Caco-2 (cell line): ENCODE data around the gene IGFBP6. TPM values are rescaled to one million over a fixed set of nuclear protein-coding genes. Genes with fewer than 3 reads are reported as not detected.

Experiments used
- BruUV-seq: library from RNA; stranded (reverse); fragments of 400-500 nt; replicated peaks from 2 replicates; lab custom pipeline; 2021; lab: Mats Ljungman, UMichigan
- CTCF ChIA-PET: fragments of 300-600 bp; sonication (Branson Sonifier 250); formaldehyde crosslinking; loops from one replicate; lab custom pipeline; 2022; ENCODE audit warnings: antibody characterized with exemption; lab: Charles Lee
- POLR2A ChIA-PET: fragments of 300-600 bp; sonication (Branson Sonifier 250); formaldehyde crosslinking; loops from one replicate; lab custom pipeline; 2022; ENCODE audit warnings: antibody characterized with exemption; lab: Charles Lee
- DNase-seq, 2 experiments: peaks; one replicate each; pipeline versions ENCODE4 v3.0.0 to v3.0.0-alpha.2; 2020 to 2022
- H3K27me3 ChIP-seq: replicated peaks from 2 replicates; pipeline ENCODE4 v1.6.0; 2011; ENCODE audit warnings: low read length; ENCODE audit not compliant: control insufficient read depth, insufficient read depth
- H3K36me3 ChIP-seq: 2 replicates; pipeline ENCODE4 v1.5.1; 2011; ENCODE audit warnings: low read length; ENCODE audit not compliant: control insufficient read depth, insufficient read depth
- H3K4me1 ChIP-seq: fragments of 250-450 bp; sonication (Bioruptor Pico); 2 replicates; pipeline ENCODE4 v1.5.1; 2020; ENCODE audit warnings: mild to moderate bottlenecking
- H3K4me3 ChIP-seq: 2 replicates; pipeline ENCODE4 v1.5.1; 2011; ENCODE audit warnings: low read depth, mild to moderate bottlenecking, control low read depth, low read length
- H3K9me3 ChIP-seq: fragments of 250-450 bp; sonication (Bioruptor Pico); 2 replicates; pipeline ENCODE4 v1.5.1; 2020; ENCODE audit warnings: mild to moderate bottlenecking, moderate library complexity
- H3K27ac Mint-ChIP-seq: one replicate; pipeline ENCODE4 v1.8.0; 2022; ENCODE audit warnings: mixed read lengths; ENCODE audit not compliant: unreplicated experiment
- H3K27me3 Mint-ChIP-seq: one replicate; pipeline ENCODE4 v1.8.0; 2022; ENCODE audit warnings: mixed read lengths; ENCODE audit not compliant: insufficient read depth, unreplicated experiment
- H3K36me3 Mint-ChIP-seq: one replicate; pipeline ENCODE4 v1.8.0; 2022; ENCODE audit warnings: mild to moderate bottlenecking, mixed read lengths; ENCODE audit not compliant: insufficient read depth, unreplicated experiment
- H3K4me1 Mint-ChIP-seq: one replicate; pipeline ENCODE4 v1.8.0; 2022; ENCODE audit warnings: low read depth, mixed read lengths; ENCODE audit not compliant: unreplicated experiment
- H3K4me3 Mint-ChIP-seq: one replicate; pipeline ENCODE4 v1.8.0; 2022; ENCODE audit warnings: mild to moderate bottlenecking, moderate library complexity, mixed read lengths; ENCODE audit not compliant: unreplicated experiment
- H3K9me3 Mint-ChIP-seq: one replicate; pipeline ENCODE4 v1.8.0; 2022; ENCODE audit warnings: mixed read lengths; ENCODE audit not compliant: unreplicated experiment
- CTCF ChIP-seq, 2 experiments: fragments of 200-600 bp in 1 of 2; IDR thresholded peaks; 1 replicate in 1 of 2; 2 replicates in 1 of 2; pipeline versions ENCODE4 v1.5.1 to v1.8.0; 2011 to 2022; ENCODE audit warnings: antibody characterized with exemption in 1 of 2, control low read depth in 1 of 2, inconsistent platforms in 1 of 2, low read depth in 1 of 2, low read length in 1 of 2, mild to moderate bottlenecking in 1 of 2, moderate library complexity in 1 of 2; ENCODE audit not compliant: insufficient read depth in 1 of 2, severe bottlenecking in 1 of 2, unreplicated experiment in 1 of 2
- intact Hi-C: fragments of 100-400 bp; cut with micrococcal nuclease; formaldehyde crosslinking; loops from one replicate; pipeline ENCODE4 v1.10.0; 2022; ENCODE audit not compliant: unreplicated experiment
- total RNA-seq: library from RNA; stranded (reverse); gene quantifications from 2 replicates; pipeline ENCODE4 v1.2.3, GENCODE V29; 2022

Gene IGFBP6
- total RNA-seq, 1 experiment from 2014 or later = 34.7 TPM

DNA sequence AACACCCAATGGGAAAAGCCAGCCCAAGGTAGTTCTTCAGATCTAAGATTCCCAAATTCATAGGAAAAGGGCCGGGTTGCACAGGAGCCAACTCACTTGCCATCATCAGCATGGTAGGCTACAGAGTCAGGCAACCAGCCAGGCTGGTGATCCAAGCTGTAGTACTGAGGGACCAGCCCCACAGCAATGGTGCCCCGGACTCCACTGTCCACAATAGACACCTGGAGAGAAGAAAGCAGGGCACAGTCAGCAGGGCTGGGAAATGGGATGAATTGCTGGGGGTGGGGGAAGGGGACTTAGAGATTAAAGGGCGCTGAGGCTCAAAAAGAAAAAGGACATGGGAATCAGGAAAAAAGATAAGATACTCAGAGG lies 22.5 kb upstream of the IGFBP6 start:
- Mint-ChIP-seq H3K9me3 (no peaks in the 10 kb centered on the region), H3K27ac (no peak overlapping the region), H3K4me3 (no peak overlapping the region), H3K36me3 (peaks cover 12% of the 10 kb centered on the region), H3K4me1 (peaks cover 8% of the 10 kb centered on the region), H3K27me3 (no peaks in the 10 kb centered on the region)
- Histone ChIP-seq H3K4me3 (no peak overlapping the region), H3K9me3 (no peaks in the 10 kb centered on the region), H3K27me3 (no peaks in the 10 kb centered on the region), H3K36me3 (no peaks in the 10 kb centered on the region; the same call in 1 of the 2 replicates), H3K4me1 (peaks cover 4% of the 10 kb centered on the region; the same call in 1 of the 2 replicates)
- BruUV-seq = no TSS peak
- POLR2A ChIA-PET = no interaction called here
- no peak for TF ChIP-seq CTCF (IDR thresholded peaks at IDR 0.05; ENCODE audit: insufficient read depth in 1 of 2, low read depth in 1 of 2, low read length in 1 of 2, severe bottlenecking in 1 of 2, unreplicated experiment in 1 of 2)
- intact Hi-C loops = no loop called here
- CTCF ChIA-PET = no interaction called here
- no peak for DNase-seq

DNA sequence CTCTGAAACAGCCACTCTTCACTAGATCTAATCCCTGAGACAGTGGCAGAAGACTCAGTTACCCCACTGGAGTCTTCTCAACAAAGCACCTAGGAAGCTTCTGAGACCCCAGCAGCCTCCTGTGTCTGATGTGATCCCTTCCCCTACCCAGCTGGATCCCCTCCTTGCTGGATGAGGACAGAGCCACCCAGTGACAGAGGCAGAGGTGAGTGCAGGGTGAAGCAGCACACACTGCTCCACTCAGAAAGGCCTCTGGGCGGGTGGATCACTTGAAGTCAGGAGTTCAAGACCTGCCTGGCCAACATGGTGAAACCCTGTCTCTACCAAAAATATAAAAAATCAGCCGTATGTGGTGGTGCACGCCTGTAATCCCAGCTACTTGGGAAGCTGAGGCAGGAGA lies 21.0 kb upstream of the IGFBP6 start:
- Mint-ChIP-seq H3K9me3 (no peaks in the 10 kb centered on the region), H3K4me1 (peaks cover 18% of the 10 kb centered on the region), H3K36me3 (peaks cover 12% of the 10 kb centered on the region), H3K27me3 (no peaks in the 10 kb centered on the region), H3K27ac (no peak overlapping the region), H3K4me3 (no peak overlapping the region)
- no peak for DNase-seq
- no peaks in the 10 kb centered on the region for H3K27me3 ChIP-seq
- POLR2A ChIA-PET = no interaction called here
- no peak for TF ChIP-seq CTCF (IDR thresholded peaks at IDR 0.05; ENCODE audit: insufficient read depth in 1 of 2, low read depth in 1 of 2, low read length in 1 of 2, severe bottlenecking in 1 of 2, unreplicated experiment in 1 of 2)
- intact Hi-C loops = no loop called here
- CTCF ChIA-PET = no interaction called here
- H3K4me3 ChIP-seq = no peak overlapping the region
- H3K9me3 ChIP-seq = no peaks in the 10 kb centered on the region
- H3K36me3 ChIP-seq = no peaks in the 10 kb centered on the region; the same call in 1 of the 2 replicates
- peaks cover 4% of the 10 kb centered on the region; the same call in 1 of the 2 replicates for H3K4me1 ChIP-seq
- BruUV-seq = no TSS peak

DNA sequence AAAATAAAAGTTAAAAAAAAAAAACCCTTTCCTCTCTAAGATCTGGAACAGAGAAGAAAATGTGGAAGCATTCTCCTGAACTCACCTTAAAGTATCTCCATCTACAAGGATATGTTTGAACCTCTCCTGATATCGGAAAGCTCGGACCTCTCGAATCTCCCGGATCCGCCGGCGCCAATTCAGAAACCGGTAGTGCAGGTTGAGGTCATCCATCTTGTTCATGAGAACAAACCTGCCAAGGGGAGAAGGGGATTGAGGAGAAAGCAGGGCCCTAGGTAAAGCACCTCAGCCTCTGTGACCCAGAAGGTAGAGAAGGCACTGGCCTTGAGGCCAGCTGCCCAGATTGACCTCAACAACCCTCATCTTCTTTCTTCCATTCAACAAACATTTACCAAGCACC lies 20.4 kb upstream of the IGFBP6 start:
- Mint-ChIP-seq H3K36me3 (peaks cover 12% of the 10 kb centered on the region), H3K9me3 (no peaks in the 10 kb centered on the region), H3K27me3 (no peaks in the 10 kb centered on the region), H3K4me3 (peak overlapping the region; percentile 27), H3K27ac (peak overlapping the region; percentile 45), H3K4me1 (peaks cover 16% of the 10 kb centered on the region)
- no peak for DNase-seq
- Histone ChIP-seq H3K27me3 (no peaks in the 10 kb centered on the region), H3K36me3 (no peaks in the 10 kb centered on the region; the same call in 1 of the 2 replicates), H3K4me1 (peaks cover 4% of the 10 kb centered on the region; the same call in 1 of the 2 replicates), H3K9me3 (no peaks in the 10 kb centered on the region), H3K4me3 (no peak overlapping the region)
- intact Hi-C loops = no loop called here
- BruUV-seq = no TSS peak
- POLR2A ChIA-PET = no interaction called here
- TF ChIP-seq CTCF (IDR thresholded peaks at IDR 0.05; ENCODE audit: insufficient read depth in 1 of 2, low read depth in 1 of 2, low read length in 1 of 2, severe bottlenecking in 1 of 2, unreplicated experiment in 1 of 2) = no peak
- CTCF ChIA-PET = interaction anchor here (1.0 kb wide), 1 partner anchor 11 kb away, joined by 4 read pairs; no protein-coding TSS in a partner anchor
